Transverse colon (tissue), 4 donors: ENCODE measurements around the gene EVPL. TPM values are rescaled to one million over a fixed set of nuclear protein-coding genes. Genes with fewer than 3 reads are reported as not detected.

Source experiments
- DNase-seq: peaks from one replicate; pipeline ENCODE4 v3.0.0-alpha.2; 2019
- H3K27ac ChIP-seq, 4 donors: fragments of 200-600 bp; sonication (generic); 2 replicates each; pipeline ENCODE4 v1.5.1; 2016 to 2018; ENCODE audit warnings: inconsistent platforms in 4 of 4
- H3K27me3 ChIP-seq: fragments of 200-600 bp; sonication (generic); 2 replicates; pipeline ENCODE4 v1.5.1; 2017; ENCODE audit warnings: inconsistent platforms
- H3K36me3 ChIP-seq, 4 donors: fragments of 200-600 bp; sonication (generic); 2 replicates each; pipeline ENCODE4 v1.5.1; 2017 to 2019; ENCODE audit warnings: inconsistent platforms in 4 of 4
- H3K4me1 ChIP-seq, 4 donors: fragments of 200-600 bp; sonication (generic); 2 replicates each; pipeline ENCODE4 v1.5.1; 2017 to 2020; ENCODE audit warnings: inconsistent platforms in 4 of 4
- H3K4me3 ChIP-seq, 4 donors: fragments of 200-600 bp; sonication (generic); 1 replicate in 1 of 4; 2 replicates in 3 of 4; pipeline versions ENCODE4 v1.5.1 to v1.6.1; 2017 to 2019; ENCODE audit warnings: inconsistent platforms in 4 of 4
- H3K9me3 ChIP-seq, 2 donors: fragments of 200-600 bp; sonication (generic); 2 replicates each; pipeline ENCODE4 v1.5.1; 2017 to 2019; ENCODE audit warnings: inconsistent platforms in 2 of 2
- CTCF ChIP-seq, 5 experiments: fragments of 200-600 bp in 3 of 5; fragments of 450-650 bp in 2 of 5; sonication (generic) in 3 of 5; IDR thresholded peaks; 1 replicate in 2 of 5; 2 replicates in 3 of 5; pipeline ENCODE4 v1.5.1; 2016 to 2017; ENCODE audit warnings: antibody characterized with exemption in 5 of 5, inconsistent platforms in 3 of 5, mild to moderate bottlenecking in 2 of 5, moderate library complexity in 1 of 5
- EP300 ChIP-seq: sonication (generic); formaldehyde crosslinking; IDR thresholded peaks from one replicate; pipeline ENCODE4 v1.6.1; 2017; ENCODE audit warnings: antibody characterized with exemption, low read depth
- POLR2A ChIP-seq: fragments of 450-650 bp; IDR thresholded peaks from one replicate; pipeline ENCODE4 v1.6.1; 2016; ENCODE audit warnings: antibody characterized with exemption, mild to moderate bottlenecking, moderate library complexity
- POLR2AphosphoS5 ChIP-seq, 3 donors: sonication (generic); formaldehyde crosslinking; IDR thresholded peaks; one replicate each; pipeline ENCODE4 v1.6.1; 2016; ENCODE audit warnings: antibody characterized with exemption in 3 of 3
- WGBS, 2 donors: methylation state at CpG; one replicate each; pipeline ENCODE4 v1.1.5; 2018; ENCODE audit warnings: low coverage in 1 of 2; 5-methylcytosine and 5-hydroxymethylcytosine counted together
- in situ Hi-C, 4 donors: fragments of 200-750 bp; cut with MboI; loops; one replicate each; pipeline versions ENCODE4 v1.15.0 to v1.15.1; 2017; ENCODE audit warnings: low sequenced_read_pairs in 3 of 4, low pct_ligation_motif_present in 1 of 4, low pct_unique_long_range_greater_than_20kb in 1 of 4
- intact Hi-C: fragments of 100-400 bp; cut with DNase I; formaldehyde crosslinking; loops from one replicate; pipeline ENCODE4 v1.15.1; 2023; ENCODE audit warnings: low total_unique reads
- total RNA-seq, 4 donors: library from RNA; depleted of rRNA; stranded (reverse); fragments of >200 nt; gene quantifications; one replicate each; pipeline ENCODE4 v1.1.0, GENCODE V29; 2016

EVPL gene
- total RNA-seq, 4 donors from 2014 or later: 17.1 to 23.7 (median 20.6) TPM

GRCh38 chr17:76022973-76023899, 3.9 kb downstream of the EVPL start:
- TF ChIP-seq POLR2AphosphoS5 (IDR thresholded peaks at IDR 0.05): no peak
- no peak for TF ChIP-seq EP300
- TF ChIP-seq POLR2A: no peak
- TF ChIP-seq CTCF (IDR thresholded peaks at IDR 0.05): no peak
- Histone ChIP-seq H3K4me3 (no peak overlapping the region), H3K27ac (no peak overlapping the region), H3K36me3 (no peaks in the 10 kb centered on the region), H3K27me3 (no peaks in the 10 kb centered on the region), H3K4me1 (peaks cover 0 to 24% (median 12%) of the 10 kb centered on the region in 4 donors), H3K9me3 (no peaks in the 10 kb centered on the region)
- DNase-seq: no peak
- WGBS, 2 donors: 89 to 95% methylated on average over 7 to 22 of the region's 28 CpGs
- in situ Hi-C loops: loop anchor here in 2 of 4 donors (25.0 kb wide), 1 partner anchor 264 kb away; no protein-coding TSS in a partner anchor
- intact Hi-C loops: no loop called here

- 95% methylated on average over 17 of the region's 24 CpGs; no CpG with 5 or more reads in 1 of the 2 donors for WGBS, 2 donors
- Histone ChIP-seq H3K4me1 (peaks cover 0 to 15% (median 7%) of the 10 kb centered on the region in 4 donors), H3K36me3 (no peaks in the 10 kb centered on the region), H3K27me3 (no peaks in the 10 kb centered on the region), H3K27ac (no peak overlapping the region), H3K9me3 (no peaks in the 10 kb centered on the region), H3K4me3 (no peak overlapping the region)
- TF ChIP-seq EP300 (no peak), POLR2AphosphoS5 (IDR thresholded peaks at IDR 0.05) (no peak), POLR2A (no peak), CTCF (IDR thresholded peaks at IDR 0.05) (no peak)
- intact Hi-C loops: no loop called here
- no peak for DNase-seq
- in situ Hi-C loops: loop anchor here in 2 of 4 donors (25.0 kb wide), 1 partner anchor 265 kb away; no protein-coding TSS in a partner anchor
Observed at GRCh38 chr17:76022285-76022684, 4.8 kb downstream of the EVPL start.

- Histone ChIP-seq H3K4me3 (no peak overlapping the region), H3K27me3 (no peaks in the 10 kb centered on the region), H3K36me3 (no peaks in the 10 kb centered on the region), H3K9me3 (no peaks in the 10 kb centered on the region), H3K27ac (no peak overlapping the region), H3K4me1 (no peaks in the 10 kb centered on the region)
- DNase-seq: no peak
- no peak for TF ChIP-seq POLR2A
- intact Hi-C loops: loop anchor here (10.0 kb wide), 1 partner anchor 55 kb away; the partner anchor contains the start of genes GALR2, SRP68 and ZACN
- 83 to 85% methylated on average over 4 to 6 of the region's 6 CpGs for WGBS, 2 donors
- in situ Hi-C loops: loop anchor here in 3 of 4 donors (10.0 to 25.0 kb wide), 2 partner anchors 265 to 267 kb away; no protein-coding TSS in a partner anchor
Observed at GRCh38 chr17:76019833-76020467, 7.2 kb downstream of the EVPL start.

- TF ChIP-seq EP300 (no peak), CTCF (IDR thresholded peaks at IDR 0.05) (no peak), POLR2A (no peak), POLR2AphosphoS5 (IDR thresholded peaks at IDR 0.05) (no peak)
- Histone ChIP-seq H3K4me1 (peaks cover 0 to 7% (median 3%) of the 10 kb centered on the region in 4 donors), H3K9me3 (no peaks in the 10 kb centered on the region), H3K4me3 (no peak overlapping the region), H3K27me3 (no peaks in the 10 kb centered on the region), H3K36me3 (no peaks in the 10 kb centered on the region), H3K27ac (no peak overlapping the region)
- in situ Hi-C loops: loop anchor here in 3 of 4 donors (10.0 to 25.0 kb wide), 2 partner anchors 266 to 268 kb away; no protein-coding TSS in a partner anchor
- intact Hi-C loops: loop anchor here (10.0 kb wide), 1 partner anchor 56 kb away; the partner anchor contains the start of genes GALR2, SRP68 and ZACN
- WGBS, 2 donors: 80% methylated on average over 7 of the region's 13 CpGs; no CpG with 5 or more reads in 1 of the 2 donors
- no peak for DNase-seq
Observed at GRCh38 chr17:76018801-76019200, 8.3 kb downstream of the EVPL start.
